ENCODE data around the gene LRRC63.
A peak's percentile ranks its signal among the peaks of the same experiment; 100 is the strongest.
"Not testable (repeated sequence)": the region's sequence is repeated elsewhere in the genome, so short reads cannot be mapped to it uniquely, and the experiment has no call there.

Gene LRRC63

DNA sequence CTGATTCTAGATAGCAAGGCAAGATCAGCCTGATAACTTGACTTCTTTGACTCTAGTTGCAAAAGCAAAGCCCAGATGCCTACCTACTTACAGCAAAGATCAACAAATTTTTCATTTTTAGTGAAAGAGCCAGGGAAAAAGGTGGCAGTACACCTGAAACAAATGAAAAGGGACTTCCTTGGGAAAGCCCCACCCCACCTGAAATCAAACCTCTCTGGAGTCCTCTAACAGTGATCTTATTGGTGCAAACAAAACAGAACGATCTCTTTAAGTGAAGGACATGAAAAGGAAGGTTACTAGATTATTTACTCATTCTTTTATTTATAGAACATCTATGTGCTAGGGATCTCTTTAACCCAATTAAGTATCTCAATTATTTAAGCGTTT, 29.2 kb upstream of the LRRC63 start:
- no peak for DNase-seq

DNA sequence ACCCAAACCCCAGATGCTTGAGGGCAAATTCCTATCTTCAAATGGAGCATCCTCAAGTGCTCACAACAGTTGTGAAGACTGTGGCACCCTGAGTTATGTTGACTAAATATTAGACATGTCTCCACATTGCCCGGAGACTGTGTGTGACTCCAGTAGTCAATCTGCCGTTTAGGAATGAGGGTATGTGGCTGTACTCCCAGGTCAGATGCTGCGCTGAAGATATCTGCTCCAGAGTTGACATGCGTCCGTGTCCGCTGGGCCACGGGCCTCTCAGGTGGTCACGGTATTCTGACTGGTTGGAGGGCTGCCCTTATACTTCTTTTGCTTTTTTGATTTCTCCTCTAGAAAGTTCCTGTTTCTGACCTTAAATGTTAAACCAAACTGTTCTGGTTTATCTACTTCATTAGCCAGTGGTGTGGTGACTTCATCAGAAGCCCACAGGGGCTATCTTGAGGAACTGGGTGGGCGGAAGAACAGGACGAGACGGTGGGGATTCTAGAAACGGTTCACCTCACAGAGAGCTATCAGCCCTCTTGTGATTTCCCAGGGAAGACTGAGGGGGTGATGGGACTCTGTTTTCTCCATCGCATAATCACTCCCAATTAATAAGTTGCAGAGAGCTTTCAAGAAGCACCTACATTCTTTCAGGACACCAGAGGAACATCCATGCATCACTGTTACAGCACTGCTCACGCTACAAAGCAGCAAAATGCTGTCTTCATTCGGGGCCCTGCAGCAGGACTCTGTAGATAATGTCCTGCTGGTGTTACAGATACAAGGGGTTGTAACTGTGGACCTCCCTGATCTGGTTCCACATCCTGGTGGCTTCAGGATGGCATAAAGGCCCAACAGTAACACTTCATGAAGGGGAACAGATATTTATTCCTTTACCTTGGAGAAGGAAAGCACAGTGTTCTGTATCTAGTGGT, 28.4 kb upstream of the LRRC63 start:
- DNase-seq = no peak

DNA sequence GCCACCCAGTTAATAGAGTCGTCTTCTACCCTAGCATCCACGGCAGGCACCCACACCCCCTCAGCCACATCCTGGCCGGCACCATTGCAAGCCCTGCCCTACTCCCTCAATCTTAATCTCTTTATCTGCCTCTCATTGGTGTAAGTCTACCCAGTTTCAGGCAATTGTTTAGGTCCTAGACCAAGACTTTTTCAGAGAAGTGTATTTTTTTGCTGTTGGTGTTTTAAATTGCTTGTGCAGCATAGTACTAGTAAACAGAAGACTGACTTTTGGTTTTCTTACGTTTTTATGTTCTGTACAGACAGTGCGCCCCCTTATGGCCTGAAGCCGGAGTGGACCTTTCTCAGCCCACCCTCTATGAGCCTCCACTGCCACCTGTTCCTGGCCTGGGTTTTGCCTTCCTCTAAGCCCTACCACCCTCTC, 27.4 kb upstream of the LRRC63 start:
- DNase-seq = peak; percentile 0

DNA sequence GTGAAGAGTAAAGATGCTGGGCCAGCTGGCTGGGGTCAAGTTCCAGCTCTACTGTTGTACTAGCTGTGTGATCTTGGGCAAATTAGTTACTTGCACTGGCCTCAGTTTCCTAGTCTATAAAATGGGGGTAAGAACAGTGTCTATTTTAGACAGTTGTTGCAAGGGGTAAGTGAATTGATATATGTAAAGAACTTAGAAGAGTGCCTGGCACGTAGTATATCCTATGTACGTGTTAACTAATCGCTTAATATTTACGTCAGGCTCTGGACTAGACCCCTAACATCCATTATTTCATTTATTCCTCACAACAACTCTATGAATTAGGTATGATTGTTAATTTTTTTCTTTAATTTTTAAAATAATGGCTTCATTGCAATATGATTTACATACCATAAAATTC, 26.1 kb upstream of the LRRC63 start:
- DNase-seq = no peak

DNA sequence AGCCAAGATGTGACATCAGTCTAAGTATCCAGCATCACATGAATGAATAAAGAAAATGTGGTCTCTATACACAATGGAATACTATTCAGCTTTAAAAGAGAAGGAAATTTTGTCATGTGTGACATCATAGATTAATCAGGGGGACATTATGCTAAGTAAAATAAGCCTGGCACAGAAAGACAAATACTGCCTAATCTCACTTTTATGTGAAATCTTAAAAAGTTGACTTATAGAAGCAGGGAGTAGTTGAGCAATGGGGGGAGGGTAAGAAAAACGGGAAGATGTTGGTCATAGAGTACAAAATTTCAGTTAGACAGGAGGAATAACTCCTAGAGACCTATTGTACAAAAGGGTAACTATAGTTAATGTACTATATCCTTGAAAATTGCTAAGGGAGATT, 19.3 kb upstream of the LRRC63 start:
- no peak for DNase-seq

DNA sequence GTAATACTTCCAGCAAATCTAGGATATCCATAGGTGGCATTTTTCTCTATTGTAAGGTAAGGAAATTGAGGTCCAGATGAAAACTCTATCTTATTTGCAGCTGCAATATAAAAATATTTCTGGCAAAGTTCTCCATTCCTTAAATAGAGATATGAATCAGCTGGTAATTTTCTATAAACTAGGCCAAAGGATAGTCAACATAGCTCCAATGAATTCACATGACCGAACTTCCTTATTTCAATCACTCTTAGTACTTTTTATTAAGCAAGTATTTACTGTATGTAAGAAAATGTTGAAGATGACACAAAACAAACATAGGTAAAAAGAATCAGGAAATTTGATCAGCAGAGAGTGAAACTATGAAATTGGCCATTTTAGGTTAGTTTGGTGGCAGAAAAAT, 16.7 kb upstream of the LRRC63 start:
- DNase-seq = no peak

DNA sequence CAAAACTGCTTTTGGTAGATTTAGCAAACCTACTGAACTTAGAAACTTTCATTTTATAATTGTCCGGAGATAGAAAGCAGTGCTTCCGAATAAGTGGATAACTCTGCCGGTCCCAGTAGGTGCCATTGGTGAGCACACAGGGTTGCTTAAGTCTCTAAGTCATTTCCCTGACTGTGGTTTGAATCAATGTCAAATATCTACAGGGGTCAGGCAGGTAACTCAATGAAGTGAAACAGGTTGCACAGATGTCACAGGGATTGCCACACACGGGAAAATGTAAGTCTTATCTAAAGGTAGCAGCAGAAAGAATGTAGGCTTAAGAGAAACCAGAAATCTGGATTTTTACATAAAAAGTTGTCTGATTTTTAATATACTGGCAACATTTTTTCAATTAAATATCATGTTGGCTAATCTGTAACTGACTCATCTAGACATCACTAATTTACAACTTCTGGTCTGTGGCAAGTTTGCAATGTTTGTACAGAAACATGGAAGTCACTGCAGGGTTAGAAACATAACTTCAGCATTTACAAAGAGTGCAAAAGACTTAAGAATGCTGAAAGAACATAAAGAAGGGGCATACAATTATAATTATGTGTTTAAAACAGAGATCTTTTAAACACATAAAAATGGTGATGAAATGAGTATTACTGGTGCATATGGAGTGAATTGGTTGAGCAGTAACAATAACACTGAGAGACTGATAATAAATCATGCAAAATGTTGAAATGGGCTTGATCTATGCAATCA, 14.3 kb upstream of the LRRC63 start:
- no peak for DNase-seq

DNA sequence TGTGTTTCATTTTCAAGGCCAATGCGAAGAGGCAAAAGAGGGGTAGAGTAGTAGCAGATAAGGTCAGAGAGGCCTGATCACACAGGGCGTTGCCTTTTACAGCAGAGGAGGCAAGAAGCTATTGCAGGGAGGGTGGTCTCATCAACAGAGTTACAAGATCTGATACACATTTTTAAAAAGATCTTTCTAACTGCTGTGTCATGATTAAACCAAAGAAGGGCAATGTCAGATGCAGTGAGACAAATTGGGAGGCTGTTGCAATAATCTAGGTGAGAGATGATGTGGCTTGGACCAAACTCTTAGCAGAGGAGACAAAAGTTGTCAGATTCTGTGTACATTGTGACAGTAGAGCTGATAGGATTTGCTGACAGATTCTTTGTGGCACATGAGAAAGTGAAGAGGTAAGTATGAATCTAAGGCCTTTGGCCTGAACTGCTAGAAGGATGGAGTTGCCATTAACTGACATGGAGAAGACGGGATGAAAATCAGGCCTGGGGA, 13.0 kb upstream of the LRRC63 start:
- DNase-seq = no peak

DNA sequence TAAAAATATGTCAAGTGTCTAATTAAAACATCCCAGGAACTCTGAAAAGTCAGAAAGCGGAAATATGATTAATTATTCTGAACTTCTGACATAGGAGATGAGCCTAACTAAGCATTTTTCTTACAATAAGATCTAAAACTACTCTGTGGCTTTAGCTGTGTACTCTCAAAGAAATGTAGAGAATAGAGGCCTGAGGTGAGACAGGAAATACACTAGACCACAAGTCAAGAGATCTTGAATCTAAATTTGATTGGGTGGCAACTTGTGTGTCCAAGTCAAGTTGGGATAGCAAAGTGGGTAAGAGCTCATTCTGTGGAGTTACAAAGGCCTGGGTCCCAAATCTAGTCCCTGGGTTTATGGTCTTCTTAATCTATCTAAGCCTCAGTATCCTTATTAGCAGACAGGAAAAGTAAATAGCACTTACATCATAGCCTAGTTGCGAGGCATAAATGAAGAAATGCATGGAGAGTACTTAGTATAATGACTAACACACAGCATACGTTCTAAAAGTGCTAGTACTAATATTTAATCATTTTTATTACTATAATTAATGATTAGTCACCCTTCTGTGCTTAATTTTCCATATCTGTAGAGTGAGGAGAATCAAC, 9.4 kb upstream of the LRRC63 start:
- DNase-seq = no peak

DNA sequence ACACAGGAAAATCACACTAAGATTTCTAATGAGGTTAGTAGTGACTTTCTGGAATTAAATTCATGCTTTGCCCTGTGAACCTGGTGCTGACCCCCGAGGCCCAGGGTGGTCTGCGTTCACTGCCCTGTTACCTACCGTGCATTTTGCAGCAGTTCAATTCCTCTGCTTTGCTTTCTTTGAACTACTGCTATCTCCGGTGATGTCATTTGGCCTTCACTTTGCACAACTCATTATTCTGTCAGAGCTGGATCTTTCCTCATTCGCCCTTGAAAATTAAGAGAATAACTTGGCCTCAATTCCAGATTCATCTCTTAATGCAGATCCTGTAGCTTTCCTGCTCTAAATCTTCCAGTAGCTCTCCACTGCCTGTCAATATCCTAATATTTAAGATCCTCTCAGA, 8.8 kb upstream of the LRRC63 start:
- DNase-seq = no peak

DNA sequence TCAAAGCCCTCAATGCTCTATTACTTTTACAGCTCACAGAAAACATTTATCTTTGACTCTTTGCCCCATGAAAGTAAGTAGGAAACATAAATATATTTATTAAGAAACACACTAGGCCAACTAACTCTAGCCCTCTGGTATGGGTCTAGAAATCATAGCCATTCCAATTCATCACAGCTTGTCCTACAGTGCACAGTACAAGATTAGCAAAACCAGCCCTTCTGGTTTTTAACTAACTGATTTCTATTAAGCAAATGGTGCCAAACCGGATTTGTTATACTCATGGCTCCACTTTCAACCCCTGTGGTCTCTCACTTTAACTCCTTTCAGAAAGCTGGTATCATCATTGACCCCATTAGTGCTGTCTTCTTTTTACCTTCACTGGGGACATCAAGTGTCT, 5.6 kb upstream of the LRRC63 start:
- DNase-seq = no peak

DNA sequence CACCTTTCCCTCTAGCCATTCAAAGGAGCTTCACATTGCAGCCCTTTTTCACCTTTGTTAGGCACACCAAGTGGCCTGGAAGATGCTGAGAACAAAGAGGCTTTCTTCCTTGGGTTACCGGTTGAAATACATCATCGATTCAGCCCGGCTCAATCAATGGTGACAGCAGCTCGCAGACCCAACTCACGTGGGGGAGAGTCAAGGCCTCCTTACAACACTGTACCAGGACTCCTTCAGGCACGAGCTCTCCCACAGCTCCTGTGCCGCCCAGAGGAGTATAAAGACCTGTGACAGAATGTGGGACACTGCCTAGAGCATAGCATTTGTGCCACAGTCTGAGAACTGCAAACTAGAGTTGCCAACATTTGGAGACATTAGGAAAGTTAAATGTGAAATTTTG, 3.9 kb upstream of the LRRC63 start:
- no peak for DNase-seq

DNA sequence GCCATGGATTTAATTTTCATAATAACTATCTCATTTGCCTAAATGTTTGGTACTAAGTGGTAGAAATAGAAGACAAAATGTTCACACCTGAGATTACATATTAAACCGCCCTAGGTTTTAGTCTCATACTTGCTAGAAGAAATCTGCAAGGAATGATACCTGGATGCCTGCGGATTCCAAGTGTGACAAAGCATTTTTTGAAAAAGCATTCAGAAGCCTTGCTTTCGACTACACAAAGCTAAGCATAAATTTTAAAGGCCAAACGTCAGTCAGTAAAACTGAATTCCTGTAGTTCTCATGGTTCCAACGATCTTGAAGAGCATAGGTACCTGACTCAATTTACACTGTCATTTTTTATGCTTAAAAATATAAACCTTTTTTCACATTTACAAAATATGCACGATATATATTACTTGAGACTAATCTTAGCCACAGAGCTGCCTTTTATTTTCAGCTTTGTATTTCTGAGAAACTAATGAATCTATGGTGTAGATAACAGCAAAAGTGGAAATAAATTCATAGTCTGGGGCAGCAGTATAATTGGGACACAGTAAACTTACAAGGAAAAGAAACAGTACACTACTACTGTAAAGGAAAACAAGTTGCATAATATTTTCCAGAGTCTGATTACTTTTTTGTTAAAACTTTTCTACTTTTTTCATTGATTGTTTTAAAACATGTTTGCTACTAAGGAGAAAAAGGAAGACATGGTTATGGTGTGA, 1.2 kb upstream of the LRRC63 start:
- DNase-seq = no peak

DNA sequence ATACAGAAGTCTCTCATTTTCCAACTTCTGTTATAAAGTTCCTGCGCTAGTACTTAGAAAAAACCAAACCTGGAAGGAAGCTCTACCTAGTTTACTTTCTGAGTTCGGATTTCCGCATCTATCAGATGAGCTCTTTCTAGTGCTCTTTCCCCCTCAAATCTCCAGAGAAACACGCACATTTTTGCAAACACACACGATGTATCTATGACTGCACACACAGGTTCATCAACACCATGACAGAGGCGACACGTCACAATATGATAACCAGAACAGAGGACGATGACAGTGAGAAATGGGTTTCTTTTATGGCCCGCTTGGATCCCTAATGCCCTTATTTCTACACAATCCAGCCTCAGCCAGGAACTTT, 629 bp upstream of the LRRC63 start:
- no peak for DNase-seq

DNA sequence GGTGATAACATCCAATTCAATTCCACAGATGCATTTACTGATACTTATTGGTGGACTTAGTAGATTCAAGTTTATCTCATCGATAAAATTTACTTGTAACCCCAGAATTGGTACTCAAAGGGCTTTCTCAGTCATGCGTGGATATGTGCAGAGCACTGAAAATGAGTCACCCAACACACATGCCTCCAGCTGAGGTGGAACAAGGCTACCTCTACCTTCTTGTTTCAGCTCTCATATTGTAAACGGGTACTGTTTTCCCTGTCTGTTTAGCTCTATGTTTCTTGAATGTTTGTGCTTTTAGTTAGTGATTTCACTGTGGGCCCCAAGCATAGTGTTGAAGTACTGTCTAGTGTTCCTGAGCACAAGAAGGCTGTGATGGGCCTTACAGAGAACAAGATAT, 1.5 kb downstream of the LRRC63 start:
- DNase-seq = no peak

DNA sequence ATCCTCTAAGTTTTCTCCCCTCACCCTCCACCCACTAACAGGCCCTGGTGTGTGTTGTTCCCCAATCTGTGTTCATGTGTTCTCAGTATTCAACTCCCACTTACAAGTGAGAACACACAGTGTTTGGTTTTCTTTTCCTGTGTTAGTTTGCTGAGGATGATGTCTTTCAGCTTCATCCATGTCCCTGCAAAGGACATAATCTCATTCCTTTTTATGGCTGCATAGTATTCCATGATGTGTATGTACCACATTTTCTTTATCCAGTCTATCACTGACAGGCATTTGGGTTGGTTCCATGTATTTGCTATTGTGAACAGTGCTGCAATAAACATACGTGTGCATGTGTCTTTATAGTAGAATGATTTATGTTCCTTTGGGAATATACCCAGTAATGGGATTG, 3.0 kb downstream of the LRRC63 start:
- DNase-seq = not testable (repeated sequence)

DNA sequence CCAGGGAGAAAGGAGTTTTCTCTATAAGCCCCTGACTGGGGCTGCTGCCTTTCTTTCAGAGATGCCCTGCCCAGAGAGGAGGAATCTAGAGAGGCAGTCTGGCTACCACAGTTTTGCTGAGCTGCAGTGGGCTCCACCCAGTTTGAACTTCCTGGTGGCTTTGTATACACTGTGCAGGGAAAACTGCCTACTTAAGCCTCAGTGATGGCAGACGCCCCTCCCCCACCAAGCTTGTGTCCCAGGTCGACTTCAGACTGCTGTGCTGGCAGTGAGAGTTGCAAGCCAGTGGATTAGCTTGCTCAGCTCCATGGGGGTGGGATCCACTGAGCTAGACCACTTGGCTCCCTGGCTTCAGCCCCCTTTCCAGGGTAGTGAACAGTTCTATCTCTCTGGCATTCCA, 8.5 kb downstream of the LRRC63 start:
- not testable (repeated sequence) for DNase-seq

DNA sequence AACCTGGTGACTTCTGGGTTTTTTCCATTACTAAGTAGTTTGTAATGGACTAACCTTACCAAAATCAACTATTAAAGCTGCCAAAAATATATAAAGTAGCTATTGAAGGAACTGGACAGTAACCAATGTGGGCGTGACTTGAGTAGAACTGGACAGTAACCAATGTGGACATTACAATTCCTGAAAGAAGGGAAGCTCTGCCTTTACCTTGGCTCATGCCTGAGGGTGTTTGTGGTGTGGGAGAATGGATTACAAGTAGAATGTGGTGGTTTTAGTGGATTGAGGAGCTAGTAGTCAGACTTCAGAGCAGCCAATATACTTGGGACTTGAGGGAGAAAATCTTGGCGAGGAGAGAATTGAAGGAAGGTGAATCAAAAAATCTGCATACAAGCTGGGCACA, 17.5 kb downstream of the LRRC63 start:
- DNase-seq = no peak

DNA sequence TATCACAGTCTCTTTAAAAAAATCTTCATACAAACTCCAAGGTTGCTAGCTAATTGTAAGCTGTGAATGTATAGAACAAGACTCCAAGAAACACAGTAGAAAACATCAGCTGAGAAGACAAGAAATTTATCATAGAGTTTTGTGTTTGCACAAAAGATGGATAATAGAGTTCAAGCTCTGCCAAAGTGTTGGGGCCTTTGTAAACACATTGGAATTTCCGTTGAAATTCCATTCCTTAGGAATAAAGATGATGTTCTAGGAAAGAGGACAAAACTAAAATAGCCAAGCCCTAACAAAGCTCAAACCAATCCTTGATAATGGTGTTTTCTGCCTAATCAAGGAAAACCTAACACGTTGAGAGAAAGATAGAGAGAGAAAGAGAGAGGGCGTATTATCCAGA, 20.6 kb downstream of the LRRC63 start:
- DNase-seq = no peak

DNA sequence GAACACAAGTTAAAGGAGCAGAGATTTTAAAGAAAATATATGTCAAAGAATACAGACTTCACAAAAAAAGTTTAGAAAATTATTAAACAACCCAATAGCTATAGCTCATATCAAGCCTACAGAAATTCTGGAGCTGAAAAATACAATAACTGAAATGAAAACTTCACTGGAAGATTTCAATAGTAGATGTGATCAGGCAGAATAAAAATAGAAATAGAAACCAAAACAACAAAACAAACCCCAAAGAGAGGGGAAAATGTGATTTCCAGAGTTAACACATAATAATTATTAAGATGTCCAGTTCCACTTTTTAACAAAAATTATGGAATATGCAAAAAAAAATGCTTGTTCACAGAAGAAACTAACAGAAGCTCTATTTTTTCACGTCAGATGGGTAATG, 23.6 kb downstream of the LRRC63 start:
- DNase-seq = no peak

DNA sequence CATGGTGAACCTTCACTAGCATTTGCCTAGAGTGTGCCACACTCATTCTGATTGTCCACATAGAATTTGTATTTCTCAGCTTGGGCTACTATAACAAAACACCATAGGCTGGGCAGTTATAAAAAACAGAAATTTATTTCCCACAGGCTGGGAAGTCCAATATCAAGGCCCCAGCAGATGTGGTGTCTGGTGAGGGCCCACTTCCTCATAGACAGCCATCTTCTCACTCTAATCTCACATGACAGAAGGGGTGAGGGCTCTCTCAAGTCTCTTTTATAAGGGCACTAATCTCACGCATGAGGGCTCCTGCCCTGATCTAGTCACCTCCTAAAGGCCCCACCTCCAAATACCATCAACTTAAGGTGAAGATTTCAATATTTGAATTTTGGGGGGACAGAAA, 53.6 kb downstream of the LRRC63 start:
- no peak for DNase-seq

DNA sequence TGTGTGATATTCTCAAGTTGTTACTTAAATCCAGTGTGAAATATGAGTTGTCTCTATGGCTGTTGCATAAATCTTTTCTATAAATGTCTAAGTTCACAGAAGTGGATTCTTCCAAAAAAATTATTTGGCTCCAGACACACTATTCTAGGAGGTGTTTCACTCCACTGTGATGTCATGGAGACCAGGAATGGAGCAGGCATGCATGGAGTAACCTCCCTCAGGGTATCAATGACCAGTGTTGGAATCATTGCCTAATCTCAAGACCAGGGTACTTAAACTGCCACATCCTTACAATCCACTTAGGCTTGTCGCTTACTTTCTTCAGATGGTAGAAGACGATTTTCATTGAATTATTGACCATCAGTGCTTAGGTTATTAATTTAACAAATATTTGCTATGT, 55.4 kb downstream of the LRRC63 start:
- DNase-seq = no peak

DNA sequence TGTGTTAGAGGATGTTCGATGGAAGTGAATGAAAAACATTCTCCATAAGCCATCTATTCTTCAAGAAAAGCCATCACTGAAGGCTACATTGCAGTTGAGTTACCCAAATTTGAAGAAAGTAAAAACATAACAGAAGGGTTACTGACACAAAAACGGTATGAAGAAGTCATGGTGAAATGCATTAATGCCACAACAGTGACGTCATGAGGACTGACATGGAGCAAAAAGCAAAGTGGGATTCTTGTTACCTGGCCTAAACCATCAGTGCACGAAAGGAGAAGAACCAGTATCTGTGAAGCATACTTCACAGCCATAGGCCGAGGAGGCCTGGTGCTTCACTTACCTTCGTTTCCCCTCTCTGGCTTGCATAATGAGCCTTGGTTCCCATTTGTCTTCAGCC, 58.7 kb downstream of the LRRC63 start:
- no peak for DNase-seq
